Measurements from ENCODE around the gene SERF2.

The SERF2 gene

GRCh38 chr15:43791993-43792760 is at the start of gene SERF2:
Gene SERF2, plus strand, starts transcription at chr15:43792320. Its CDS starts 57 bp downstream, at chr15:43792377.
- peak; percentile 99 for DNase-seq (ENCODE audit: low read depth)

- DNase-seq (ENCODE audit: low read depth): peak; percentile 81
Observed at GRCh38 chr15:43746245-43746902, 45.7 kb upstream of the SERF2 start, which contains the start of gene PDIA3. Gene PDIA3, plus strand, starts transcription at chr15:43746438. Its CDS starts 102 bp downstream, at chr15:43746540.

GRCh38 chr15:43746903-43747309 is 45.2 kb upstream of the SERF2 start:
- DNase-seq (ENCODE audit: low read depth): peak; percentile 62

- DNase-seq (ENCODE audit: low read depth): peak; percentile 24
Observed at GRCh38 chr15:43748376-43748775, 43.7 kb upstream of the SERF2 start.

- DNase-seq (ENCODE audit: low read depth): peak; percentile 7
Observed at GRCh38 chr15:43749690-43750345, 42.3 kb upstream of the SERF2 start.

GRCh38 chr15:43751885-43752284 is 40.2 kb upstream of the SERF2 start:
- no peak for DNase-seq (ENCODE audit: low read depth)

GRCh38 chr15:43762824-43763223 is 29.3 kb upstream of the SERF2 start:
- no peak for DNase-seq (ENCODE audit: low read depth)

- DNase-seq (ENCODE audit: low read depth): peak; percentile 41
Observed at GRCh38 chr15:43763819-43764446, 28.2 kb upstream of the SERF2 start.

- DNase-seq (ENCODE audit: low read depth): peak; percentile 52
Observed at GRCh38 chr15:43769584-43770228, 22.4 kb upstream of the SERF2 start.

GRCh38 chr15:43771816-43772215 is 20.3 kb upstream of the SERF2 start:
- DNase-seq (ENCODE audit: low read depth): no peak

- DNase-seq (ENCODE audit: low read depth): no peak
Observed at GRCh38 chr15:43772624-43773023, 19.5 kb upstream of the SERF2 start.

GRCh38 chr15:43774062-43774461 is 18.1 kb upstream of the SERF2 start:
- DNase-seq (ENCODE audit: low read depth): no peak

GRCh38 chr15:43775411-43775965 is 16.6 kb upstream of the SERF2 start:
- peak; percentile 40 for DNase-seq (ENCODE audit: low read depth)

GRCh38 chr15:43776101-43776717 is 15.9 kb upstream of the SERF2 start:
- DNase-seq (ENCODE audit: low read depth): no peak

- DNase-seq (ENCODE audit: low read depth): peak; percentile 41
Observed at GRCh38 chr15:43776718-43777266, 15.3 kb upstream of the SERF2 start, which contains the start of gene ELL3. Gene ELL3, minus strand, starts transcription at chr15:43776966. Its CDS starts 65 bp downstream, at chr15:43776901.

GRCh38 chr15:43777267-43777914 is 14.7 kb upstream of the SERF2 start:
- peak; percentile 62 for DNase-seq (ENCODE audit: low read depth)

GRCh38 chr15:43779016-43779415 is 13.1 kb upstream of the SERF2 start:
- DNase-seq (ENCODE audit: low read depth): no peak

GRCh38 chr15:43789409-43789808 is 2.7 kb upstream of the SERF2 start:
- no peak for DNase-seq (ENCODE audit: low read depth)

- peak; percentile 23 for DNase-seq (ENCODE audit: low read depth)
Observed at GRCh38 chr15:43792761-43793476, 799 bp downstream of the SERF2 start.

Measured in amniotic epithelial cell (primary cell).